ENCODE data around the gene AGO3.
A peak's percentile ranks its signal among the peaks of the same experiment; 100 is the strongest.
"Not testable (repeated sequence)": the region's sequence is repeated elsewhere in the genome, so short reads cannot be mapped to it uniquely, and the experiment has no call there.

AGO3 gene

DNA sequence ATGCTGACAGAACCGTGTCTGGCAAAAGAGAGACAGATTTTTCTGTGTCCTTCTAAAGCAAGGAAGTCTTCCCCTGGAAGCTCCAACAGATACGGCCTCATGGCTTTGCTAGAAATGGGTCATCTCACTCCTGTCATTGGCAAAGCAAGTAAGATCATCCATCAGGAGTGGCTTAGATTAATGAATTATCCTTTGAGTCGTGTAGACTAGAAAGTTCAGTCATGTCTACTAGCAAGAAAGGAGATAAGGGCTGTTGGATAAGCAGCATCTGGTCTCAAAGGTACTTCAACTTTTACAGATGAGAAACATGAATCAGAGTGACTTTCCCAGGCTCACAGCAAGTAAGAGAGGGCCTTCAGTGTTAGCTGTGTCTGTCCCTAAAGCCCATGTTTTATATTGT lies 3.4 kb upstream of the AGO3 start:
- no peak for DNase-seq

- DNase-seq: peak; percentile 37
Observed at GRCh38 chr1:35929730-35930592, 944 bp upstream of the AGO3 start.

- DNase-seq: no peak
Observed at GRCh38 chr1:35931446-35932157, 697 bp downstream of the AGO3 start.

DNA sequence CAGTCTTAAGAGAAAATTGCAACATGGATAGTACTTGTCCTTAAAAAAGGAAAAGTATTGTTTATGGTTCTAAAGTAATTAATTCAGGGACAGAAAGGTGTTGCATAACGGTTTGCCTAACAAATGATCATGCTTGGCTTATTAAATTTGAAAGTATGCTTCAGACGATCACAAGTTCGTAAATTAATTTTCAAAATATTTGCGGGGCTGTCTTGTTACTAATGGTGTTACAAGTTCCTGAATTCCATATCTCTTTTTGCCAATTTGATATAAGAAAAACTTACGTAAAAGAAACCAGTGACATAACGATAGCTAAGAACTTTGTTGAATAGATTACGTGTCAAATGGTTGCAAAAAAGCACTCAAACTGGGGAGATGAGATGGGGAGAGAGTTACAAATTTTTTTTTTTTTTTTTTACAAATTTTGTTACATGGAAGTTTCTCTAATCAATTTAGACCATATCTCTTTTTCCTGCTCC lies 1.3 kb downstream of the AGO3 start:
- DNase-seq: no peak

- no peak for DNase-seq
Observed at GRCh38 chr1:35932941-35933340, 2.0 kb downstream of the AGO3 start.

DNA sequence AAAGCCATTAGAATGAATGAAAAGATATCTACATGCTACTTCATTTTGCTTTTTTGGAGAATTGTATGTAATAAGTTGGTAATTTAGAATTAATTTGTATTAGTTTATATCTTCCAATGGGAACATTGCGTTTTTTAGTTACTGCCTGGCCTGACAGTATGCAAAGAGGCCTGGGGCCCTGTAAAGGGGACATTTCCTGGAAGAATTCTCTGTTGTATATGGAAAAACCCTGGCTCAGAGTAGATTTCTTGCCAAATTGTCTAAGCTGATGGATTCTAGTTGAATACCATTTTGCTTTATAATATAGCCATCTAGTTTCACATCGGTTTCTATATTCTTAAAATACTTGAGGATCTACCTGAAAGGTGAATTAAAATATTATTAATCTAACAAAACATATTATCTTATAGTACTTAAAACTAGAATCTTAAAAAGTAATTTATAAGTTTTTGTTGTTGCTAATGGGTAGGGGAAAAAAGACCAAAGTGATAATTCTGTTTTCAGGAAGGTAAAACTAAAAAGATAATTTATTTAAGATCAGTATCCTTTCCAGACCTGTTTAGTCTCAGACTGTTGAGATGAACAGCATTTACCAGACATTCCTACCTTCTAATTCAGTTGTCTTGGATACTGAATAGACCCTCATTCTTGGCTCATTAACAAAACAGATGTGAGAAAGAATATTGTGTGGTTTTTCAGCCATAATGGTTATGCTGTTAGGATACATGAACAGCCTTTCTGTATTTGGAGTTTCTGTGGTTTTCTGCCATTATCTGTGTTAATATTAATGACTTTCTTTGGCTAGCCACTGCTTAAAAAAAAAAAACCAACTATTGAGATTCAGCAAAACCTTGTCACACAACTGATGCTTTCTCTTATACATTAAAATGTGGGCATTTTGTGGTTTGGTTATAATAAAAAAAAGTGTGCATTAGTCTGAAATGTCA lies 4.8 kb downstream of the AGO3 start:
- no peak for DNase-seq

- DNase-seq: no peak
Observed at GRCh38 chr1:35936838-35937237, 5.9 kb downstream of the AGO3 start.

GRCh38 chr1:35939484-35939883 lies 8.6 kb downstream of the AGO3 start:
- no peak for DNase-seq

DNA sequence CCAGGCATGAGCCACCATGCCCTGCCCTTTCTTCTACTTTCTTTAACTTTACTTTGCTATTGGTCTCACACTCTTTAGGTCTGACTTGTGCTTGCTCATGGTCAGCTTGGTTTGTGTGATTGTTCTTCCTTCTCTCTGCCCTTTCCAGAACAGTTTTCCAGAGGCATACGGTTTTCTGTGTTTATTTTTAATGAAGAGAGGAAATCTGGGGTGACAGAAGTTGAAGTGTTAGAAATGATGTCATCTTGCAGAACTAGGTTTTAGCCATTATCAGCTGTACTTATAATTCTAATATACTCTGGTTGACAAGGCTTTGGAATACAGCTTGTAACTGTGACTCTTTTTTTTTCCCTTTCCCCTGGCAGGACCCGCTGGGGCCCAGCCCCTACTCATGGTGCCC lies 14.4 kb downstream of the AGO3 start:
- DNase-seq: no peak

DNA sequence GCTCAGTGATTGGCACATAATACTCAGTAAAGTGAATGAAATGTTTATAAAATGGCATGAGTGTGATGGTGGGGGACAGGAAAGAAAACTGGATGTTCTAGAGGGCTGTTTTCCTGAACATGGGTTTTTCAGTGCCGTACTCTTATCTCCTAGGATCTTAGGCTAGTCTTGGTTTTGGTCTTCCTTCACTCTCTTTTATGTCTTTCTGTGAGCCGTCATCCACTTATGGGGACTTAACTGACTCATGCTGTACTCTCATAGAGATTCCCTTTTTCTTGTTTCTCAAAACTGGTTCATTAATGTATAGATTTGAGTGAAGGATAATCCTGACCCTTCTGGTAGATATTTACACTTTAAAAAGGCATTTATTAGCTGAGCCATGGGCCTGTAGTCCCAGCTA lies 16.6 kb downstream of the AGO3 start:
- no peak for DNase-seq

GRCh38 chr1:35958558-35958957 lies 27.7 kb downstream of the AGO3 start:
- no peak for DNase-seq

DNA sequence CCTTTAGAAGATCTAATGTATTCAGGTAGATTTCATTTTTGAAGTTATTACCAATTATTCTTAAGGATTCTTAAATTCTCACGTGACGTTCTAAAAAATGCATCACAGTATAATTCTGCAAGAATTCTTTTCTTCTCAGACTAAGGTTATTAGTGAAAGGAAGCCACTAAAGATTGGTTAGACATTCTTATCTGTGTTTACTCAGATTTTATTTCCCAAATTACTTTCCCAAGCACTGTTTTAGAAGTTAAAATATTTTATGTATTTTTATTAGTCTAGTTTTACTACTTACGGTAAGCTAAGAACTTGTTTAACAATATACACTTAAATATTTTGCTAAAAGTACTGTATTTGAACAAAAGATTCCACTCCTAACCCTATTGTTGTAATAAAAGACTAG lies 28.4 kb downstream of the AGO3 start:
- DNase-seq: no peak

DNA sequence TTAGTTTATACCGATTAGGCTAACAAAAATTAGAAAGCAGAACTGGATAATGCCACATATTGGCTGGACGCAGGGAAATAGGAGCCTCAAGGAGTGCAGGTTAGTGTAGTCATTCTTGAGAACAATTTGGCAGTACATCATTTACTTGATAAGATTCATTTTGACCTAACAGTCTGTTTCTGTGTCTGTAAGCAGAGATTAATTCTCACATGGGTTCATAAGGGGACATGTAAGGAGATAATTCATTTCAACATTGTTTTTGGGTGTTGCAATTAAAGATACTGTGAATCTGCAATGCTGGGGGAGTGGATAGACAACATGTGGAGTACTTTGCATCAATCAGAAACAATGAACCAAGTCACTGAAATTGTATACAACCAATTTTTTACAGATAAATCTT lies 32.0 kb downstream of the AGO3 start:
- no peak for DNase-seq

GRCh38 chr1:35964277-35964676 lies 33.4 kb downstream of the AGO3 start:
- not testable (repeated sequence) for DNase-seq

DNA sequence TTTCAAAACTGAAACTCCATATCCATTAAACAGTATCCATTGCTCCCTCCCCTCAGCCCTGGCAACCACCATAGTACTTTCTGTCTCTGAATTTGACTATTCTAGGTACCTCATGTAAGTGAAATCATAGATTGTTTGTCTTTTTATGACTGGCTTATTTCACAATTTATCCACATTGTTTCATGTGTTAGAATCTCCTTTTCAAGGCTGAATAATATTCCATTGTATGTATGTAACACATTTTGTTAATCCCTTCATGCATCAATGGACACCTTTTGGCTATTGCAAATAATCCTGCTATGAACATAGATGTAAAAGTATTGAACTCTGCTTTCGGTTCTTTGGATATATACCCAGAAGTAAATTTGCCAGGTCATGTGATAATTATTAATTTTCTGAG lies 37.5 kb downstream of the AGO3 start:
- no peak for DNase-seq

DNA sequence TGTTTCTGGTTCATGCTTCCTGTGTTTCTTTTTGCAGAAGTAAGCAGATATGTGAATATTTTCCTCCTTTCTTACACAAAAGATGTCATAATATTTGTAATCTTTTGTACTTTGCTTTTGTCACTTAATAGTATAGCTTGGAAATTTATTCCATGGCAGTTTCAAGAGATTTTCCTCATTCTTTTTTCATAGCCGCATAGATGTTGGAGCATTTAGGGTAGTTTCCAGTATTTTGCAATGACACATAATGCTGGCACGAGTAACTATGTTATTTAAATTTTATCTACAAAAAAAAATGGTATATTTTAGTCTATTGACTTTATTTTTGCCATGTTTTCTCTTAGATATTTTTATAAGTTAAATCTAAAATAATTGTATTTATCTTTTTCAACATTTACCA lies 40.7 kb downstream of the AGO3 start:
- DNase-seq: no peak

DNA sequence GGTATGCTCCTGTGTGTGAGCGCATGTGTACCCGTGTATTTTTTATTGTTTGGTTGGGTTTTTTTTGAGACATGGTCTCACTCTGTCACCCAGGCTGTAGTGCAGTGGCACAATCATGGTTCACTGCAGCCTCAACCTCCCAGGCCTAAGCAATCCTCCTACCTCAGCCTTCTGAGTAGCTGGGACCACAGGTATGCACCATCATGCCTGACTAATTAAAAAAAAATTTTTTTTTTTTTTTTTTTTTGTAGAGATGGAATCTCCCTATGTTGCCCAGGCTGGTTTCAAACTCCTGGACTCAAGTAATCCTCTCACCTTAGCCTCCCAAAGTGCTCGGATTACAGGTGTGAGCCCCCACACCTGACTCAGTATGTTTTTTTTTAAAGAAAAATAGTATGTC lies 41.7 kb downstream of the AGO3 start:
- not testable (repeated sequence) for DNase-seq

- DNase-seq: no peak
Observed at GRCh38 chr1:35980090-35980489, 49.2 kb downstream of the AGO3 start.

DNA sequence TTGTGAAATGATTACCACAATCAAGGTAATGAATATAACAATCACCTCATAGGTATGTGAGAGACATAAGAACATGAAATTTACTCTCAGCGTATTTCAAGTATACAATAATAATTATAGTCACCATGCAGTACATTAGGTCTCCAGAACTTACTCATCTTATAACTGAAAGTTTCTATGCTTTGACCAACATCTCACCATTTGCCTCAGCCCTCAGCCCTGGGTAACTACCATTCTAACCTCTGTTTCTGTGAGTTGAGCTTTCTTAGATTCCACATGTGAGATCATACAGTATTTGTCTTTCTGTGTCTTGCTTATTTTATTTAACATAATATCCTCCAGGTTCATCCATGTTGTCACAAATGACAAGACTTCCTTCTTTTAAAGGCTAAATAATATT lies 57.3 kb downstream of the AGO3 start:
- DNase-seq: no peak

- no peak for DNase-seq
Observed at GRCh38 chr1:36006941-36007500, 76.1 kb downstream of the AGO3 start.

DNA sequence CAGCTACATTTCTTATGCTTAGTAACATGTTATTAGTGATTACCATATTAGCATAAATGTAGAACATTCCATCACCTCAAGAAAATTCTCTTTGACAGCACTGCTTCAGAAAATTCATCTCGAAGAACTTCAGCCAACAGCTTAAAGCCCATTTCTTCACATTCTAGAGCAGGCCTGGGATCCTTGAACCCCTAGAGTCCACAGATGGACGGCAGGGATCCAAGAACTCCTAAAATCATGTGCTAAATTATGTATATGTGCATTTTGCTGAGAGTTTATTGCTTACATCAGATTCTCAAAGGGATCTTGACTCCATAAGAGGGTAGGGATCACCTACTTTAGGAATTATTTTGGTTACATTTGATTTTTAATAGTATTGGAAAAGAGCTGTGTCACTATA lies 76.8 kb downstream of the AGO3 start:
- no peak for DNase-seq

- no peak for DNase-seq
Observed at GRCh38 chr1:36008546-36009197, 77.8 kb downstream of the AGO3 start.
